Activated CD4-positive, alpha-beta memory T cell treated with anti-CD3 and anti-CD28 coated beads, Interleukin-2, amount 10 ng/mL, durations not matched to agents 7 days and 5 days (primary cell): ENCODE measurements around the gene KCNH2. TPM values are rescaled to one million over a fixed set of nuclear protein-coding genes. Genes with fewer than 3 reads are reported as not detected.

ENCODE experiments used
- CTCF ChIA-PET: fragments of 350-600 bp; sonication (Branson Sonifier 250); formaldehyde crosslinking; loops from one replicate; lab custom pipeline; 2021; ENCODE audit warnings: antibody characterized with exemption, inconsistent platforms; lab: Charles Lee
- POLR2A ChIA-PET: fragments of 350-600 bp; sonication (Branson Sonifier 250); formaldehyde crosslinking; loops from one replicate; lab custom pipeline; 2021; ENCODE audit warnings: antibody characterized with exemption; lab: Charles Lee
- DNase-seq: peaks from one replicate; pipeline ENCODE4 v3.0.0-alpha.2; 2020
- H3K27ac Mint-ChIP-seq: one replicate; pipeline ENCODE4 v1.8.0; 2021; ENCODE audit warnings: mild to moderate bottlenecking, mixed read lengths
- H3K27me3 Mint-ChIP-seq: one replicate; pipeline ENCODE4 v1.8.0; 2021; ENCODE audit warnings: mixed read lengths
- H3K36me3 Mint-ChIP-seq: one replicate; pipeline ENCODE4 v1.8.0; 2021; ENCODE audit warnings: low read depth, mixed read lengths
- H3K4me1 Mint-ChIP-seq: one replicate; pipeline ENCODE4 v1.8.0; 2021; ENCODE audit warnings: mixed read lengths
- H3K4me3 Mint-ChIP-seq: one replicate; pipeline ENCODE4 v1.8.0; 2021; ENCODE audit warnings: mild to moderate bottlenecking, mixed read lengths
- H3K9me3 Mint-ChIP-seq: one replicate; pipeline ENCODE4 v1.8.0; 2021; ENCODE audit warnings: mixed read lengths
- total RNA-seq, 2 experiments: library from RNA; stranded (reverse); gene quantifications; one replicate each; pipeline ENCODE4 v1.2.3, GENCODE V29; 2021

Gene KCNH2
- total RNA-seq, 2 experiments from 2014 or later = 0.15 to 0.38 TPM

- ChIA-PET CTCF (interaction anchor here (1.2 to 2.3 kb wide), 3 partner anchors 12 to 20 kb away, joined by 3 to 7 read pairs (median 3); no protein-coding TSS in a partner anchor), POLR2A (interaction anchor here (0.9 to 1.1 kb wide), 2 partner anchors 26 to 39 kb away, joined by 3 to 4 read pairs; no protein-coding TSS in a partner anchor)
- Mint-ChIP-seq H3K27ac (no peak overlapping the region), H3K4me3 (no peak overlapping the region), H3K9me3 (no peaks in the 10 kb centered on the region), H3K27me3 (peaks cover 16% of the 10 kb centered on the region), H3K36me3 (no peaks in the 10 kb centered on the region), H3K4me1 (peaks cover 7% of the 10 kb centered on the region)
- DNase-seq = no peak
These were observed 9.3 kb downstream of the KCNH2 start for GRCh38 chr7:150968734-150969372.

- DNase-seq = no peak
- H3K4me3 Mint-ChIP-seq = no peak overlapping the region
- H3K27me3 Mint-ChIP-seq = peaks cover 16% of the 10 kb centered on the region
- H3K9me3 Mint-ChIP-seq = no peaks in the 10 kb centered on the region
- H3K36me3 Mint-ChIP-seq = no peaks in the 10 kb centered on the region
- peaks cover 5% of the 10 kb centered on the region for H3K4me1 Mint-ChIP-seq
- POLR2A ChIA-PET = no interaction called here
- CTCF ChIA-PET = interaction anchor here (1.2 to 2.3 kb wide), 3 partner anchors 12 to 50 kb away, joined by 3 to 7 read pairs (median 4); no protein-coding TSS in a partner anchor
- no peak overlapping the region for H3K27ac Mint-ChIP-seq
These were observed 9.9 kb downstream of the KCNH2 start for GRCh38 chr7:150968056-150968733.

GRCh38 chr7:150967349-150967748 lies 10.8 kb downstream of the KCNH2 start:
- DNase-seq = no peak
- Mint-ChIP-seq H3K9me3 (no peaks in the 10 kb centered on the region), H3K27me3 (peaks cover 16% of the 10 kb centered on the region), H3K36me3 (no peaks in the 10 kb centered on the region), H3K4me1 (peaks cover 6% of the 10 kb centered on the region), H3K4me3 (no peak overlapping the region), H3K27ac (no peak overlapping the region)
- ChIA-PET CTCF (interaction anchor here (0.8 to 1.6 kb wide), 3 partner anchors 50 to 277 kb away, joined by 3 to 4 read pairs (median 3); no protein-coding TSS in a partner anchor), POLR2A (no interaction called here)

DNA sequence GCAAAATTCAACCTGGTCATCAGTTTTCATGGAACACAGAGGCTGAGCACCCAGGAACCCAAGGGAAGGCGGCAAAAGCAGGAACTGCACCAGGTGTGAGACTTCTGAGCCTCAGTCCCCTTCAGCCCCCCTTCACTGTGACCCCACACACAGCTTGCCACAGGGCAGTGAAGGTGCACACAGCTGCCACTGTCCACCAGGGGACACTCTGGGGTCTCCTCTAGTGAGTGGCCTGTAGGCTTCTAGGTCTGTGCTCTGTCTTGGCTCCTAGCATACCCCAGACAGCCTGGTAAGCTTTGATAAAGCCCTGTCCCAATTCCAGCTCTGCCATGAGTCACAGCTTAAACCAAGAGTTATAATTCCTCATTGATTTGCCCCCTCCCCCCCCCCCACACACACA lies 12.1 kb downstream of the KCNH2 start:
- Mint-ChIP-seq H3K27ac (no peak overlapping the region), H3K27me3 (peaks cover 16% of the 10 kb centered on the region), H3K4me1 (peaks cover 7% of the 10 kb centered on the region), H3K4me3 (no peak overlapping the region), H3K9me3 (no peaks in the 10 kb centered on the region), H3K36me3 (no peaks in the 10 kb centered on the region)
- POLR2A ChIA-PET = no interaction called here
- DNase-seq = no peak
- CTCF ChIA-PET = interaction anchor here (0.9 to 4.4 kb wide), 2 partner anchors 44 to 52 kb away, joined by 3 to 45 read pairs; no protein-coding TSS in a partner anchor

DNA sequence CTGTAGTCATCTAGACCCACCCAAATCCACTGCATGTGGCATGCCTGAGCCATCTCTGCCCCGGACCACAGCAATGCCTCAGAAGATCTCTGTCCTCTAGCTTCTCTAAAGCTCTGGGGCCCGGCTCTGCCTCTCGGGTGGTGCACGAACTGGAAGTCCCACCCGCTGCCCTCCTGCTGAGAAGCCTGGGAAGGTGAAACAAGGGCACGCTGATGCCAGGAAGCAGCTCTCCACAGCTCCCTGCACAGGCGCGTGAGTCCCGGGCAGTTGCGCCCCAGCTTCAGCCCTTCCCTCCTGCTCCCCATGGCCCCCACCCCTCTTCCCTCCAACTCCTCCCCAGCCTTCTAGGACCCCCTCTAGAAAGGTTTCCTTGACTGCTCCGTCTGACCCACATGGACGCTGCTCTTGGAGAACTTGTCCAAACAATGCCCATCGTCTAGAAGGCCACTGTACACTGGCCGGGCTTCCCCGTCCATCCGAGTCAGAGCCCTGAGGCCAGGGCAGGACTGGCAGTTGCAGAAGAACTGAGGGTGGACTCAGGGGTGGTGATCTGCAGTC lies 12.8 kb downstream of the KCNH2 start:
- CTCF ChIA-PET = interaction anchor here (0.9 to 4.4 kb wide), 3 partner anchors 20 to 52 kb away, joined by 3 to 45 read pairs (median 31); no protein-coding TSS in a partner anchor
- POLR2A ChIA-PET = no interaction called here
- no peak overlapping the region for H3K4me3 Mint-ChIP-seq
- no peaks in the 10 kb centered on the region for H3K36me3 Mint-ChIP-seq
- peaks cover 19% of the 10 kb centered on the region for H3K27me3 Mint-ChIP-seq
- no peaks in the 10 kb centered on the region for H3K9me3 Mint-ChIP-seq
- no peak overlapping the region for H3K27ac Mint-ChIP-seq
- H3K4me1 Mint-ChIP-seq = peaks cover 7% of the 10 kb centered on the region
- no peak for DNase-seq

DNA sequence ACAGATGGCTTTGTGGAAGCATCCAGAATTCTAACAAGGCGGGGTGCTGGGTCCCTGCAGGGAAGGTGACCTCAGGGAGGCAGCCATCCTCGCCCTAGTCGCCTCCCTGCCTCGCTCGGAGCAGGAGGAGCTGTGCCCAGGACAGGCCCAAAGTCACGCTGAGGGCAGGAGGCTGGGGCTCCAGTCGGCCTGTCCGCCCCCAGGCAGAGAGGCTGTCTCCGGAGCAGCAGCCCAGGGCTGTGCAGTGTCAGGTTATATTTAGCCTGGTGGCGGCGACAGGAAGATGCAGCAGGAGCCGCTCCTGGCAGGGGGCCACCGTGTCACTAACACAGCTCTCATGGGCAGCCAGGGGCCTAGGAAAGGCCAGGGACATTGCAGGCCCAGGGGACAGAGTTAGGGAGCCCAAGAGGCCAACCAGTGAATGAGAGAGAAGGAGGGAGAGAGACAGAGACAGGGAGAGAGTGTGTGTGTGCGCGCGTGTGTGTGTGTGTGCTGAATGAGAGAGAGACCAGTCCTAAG lies 13.5 kb downstream of the KCNH2 start:
- peaks cover 23% of the 10 kb centered on the region for H3K27me3 Mint-ChIP-seq
- H3K4me3 Mint-ChIP-seq = no peak overlapping the region
- no peak overlapping the region for H3K27ac Mint-ChIP-seq
- H3K4me1 Mint-ChIP-seq = peaks cover 10% of the 10 kb centered on the region
- POLR2A ChIA-PET = no interaction called here
- DNase-seq = no peak
- CTCF ChIA-PET = interaction anchor here (3.5 to 4.4 kb wide), 2 partner anchors 20 to 53 kb away, joined by 31 to 45 read pairs; no protein-coding TSS in a partner anchor
- H3K9me3 Mint-ChIP-seq = no peaks in the 10 kb centered on the region
- no peaks in the 10 kb centered on the region for H3K36me3 Mint-ChIP-seq

DNA sequence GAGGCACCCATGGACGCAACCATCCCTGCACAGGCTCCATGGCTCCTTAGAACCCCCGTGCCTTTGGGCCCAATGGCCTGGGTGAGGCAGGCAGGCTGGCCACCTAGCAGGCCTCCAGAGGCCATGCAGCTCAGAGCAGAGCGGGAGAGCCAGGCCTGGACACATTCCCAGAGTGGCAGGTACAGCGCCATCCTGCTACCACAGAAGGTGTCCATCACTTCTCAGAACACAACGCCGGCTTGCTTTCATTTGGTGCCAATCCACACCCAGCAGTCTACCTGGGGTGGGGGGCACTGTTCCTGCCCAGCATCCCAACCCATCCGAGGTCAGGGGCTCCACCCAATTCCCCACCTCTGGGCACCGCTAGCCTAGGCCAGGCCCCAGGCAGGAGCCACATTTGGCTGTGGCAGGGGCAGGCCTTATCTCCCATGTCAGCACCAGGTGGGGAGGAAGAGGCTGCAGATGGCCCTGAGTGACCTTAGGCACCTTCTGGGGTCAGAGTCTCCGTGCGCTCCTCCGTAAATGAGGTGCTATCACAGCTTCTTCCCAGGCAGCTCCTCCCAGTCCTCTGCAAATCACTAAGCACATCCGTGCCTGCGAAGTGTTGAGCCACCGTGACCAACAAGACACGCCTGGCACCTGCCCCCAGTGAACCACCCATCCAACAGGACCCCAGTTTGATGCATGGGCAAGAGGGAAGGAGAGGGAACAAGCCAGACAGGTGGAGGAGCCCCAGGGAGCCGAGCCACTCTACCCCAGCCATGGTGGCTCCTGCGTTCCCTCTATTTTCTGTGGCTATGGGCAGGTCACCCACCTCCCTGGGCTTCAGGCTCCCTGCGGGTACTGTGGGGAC lies 14.2 kb downstream of the KCNH2 start:
- H3K27ac Mint-ChIP-seq = no peak overlapping the region
- H3K4me3 Mint-ChIP-seq = no peak overlapping the region
- no peaks in the 10 kb centered on the region for H3K36me3 Mint-ChIP-seq
- H3K27me3 Mint-ChIP-seq = peaks cover 29% of the 10 kb centered on the region
- no peaks in the 10 kb centered on the region for H3K9me3 Mint-ChIP-seq
- H3K4me1 Mint-ChIP-seq = peaks cover 9% of the 10 kb centered on the region
- POLR2A ChIA-PET = no interaction called here
- DNase-seq = no peak
- CTCF ChIA-PET = interaction anchor here (1.3 to 4.4 kb wide), 11 partner anchors 19 to 185 kb away, joined by 4 to 45 read pairs (median 13); no protein-coding TSS in a partner anchor

DNA sequence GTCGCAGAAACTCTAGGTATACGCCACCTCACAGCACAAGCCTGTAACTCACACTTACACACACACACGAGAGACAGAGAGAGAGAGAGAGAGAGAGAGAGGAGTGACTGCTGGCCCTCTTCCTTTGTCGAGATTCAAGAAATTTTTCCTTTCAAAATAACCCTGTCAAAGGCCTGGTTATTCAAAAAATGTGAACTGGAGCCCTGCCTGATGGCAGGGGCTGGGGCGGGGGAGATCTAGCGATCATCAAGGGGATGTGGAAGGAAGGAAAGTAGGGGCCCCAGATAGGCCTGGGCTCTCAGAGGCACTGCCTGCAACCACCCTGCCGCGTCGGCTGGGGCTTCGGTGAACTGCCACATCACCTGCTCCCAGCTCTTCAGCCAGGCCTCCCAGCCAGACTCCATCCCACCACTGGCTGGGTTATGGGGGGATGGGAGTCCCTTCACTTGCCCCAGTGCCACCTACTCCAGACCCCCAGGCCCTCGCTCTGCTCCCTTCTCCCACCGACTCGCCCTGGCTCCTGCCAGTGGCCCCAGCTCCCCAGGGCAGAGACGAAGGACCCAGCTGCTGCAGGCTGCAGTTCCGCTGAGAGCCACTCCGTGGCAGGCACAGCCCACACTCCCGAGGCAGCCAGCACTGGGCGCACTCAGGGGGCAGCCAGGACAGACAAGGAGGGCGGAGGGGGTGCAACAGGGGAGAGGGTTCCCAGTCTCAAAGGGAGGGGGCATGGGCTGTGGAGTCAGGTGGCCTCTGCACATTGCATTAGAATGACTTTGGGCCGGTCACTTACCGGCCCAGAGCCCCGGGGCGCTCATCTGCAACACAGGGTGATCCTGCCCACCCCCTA lies 15.3 kb downstream of the KCNH2 start:
- Mint-ChIP-seq H3K9me3 (no peaks in the 10 kb centered on the region), H3K27ac (no peak overlapping the region), H3K4me3 (no peak overlapping the region), H3K27me3 (peaks cover 30% of the 10 kb centered on the region), H3K4me1 (peaks cover 9% of the 10 kb centered on the region), H3K36me3 (no peaks in the 10 kb centered on the region)
- CTCF ChIA-PET = interaction anchor here (0.7 to 4.4 kb wide), 30 partner anchors 10 to 203 kb away, joined by 3 to 45 read pairs (median 5); partner anchors contain the start of genes ABCB8 and NOS3
- POLR2A ChIA-PET = interaction anchor here (1.0 to 1.3 kb wide), 4 partner anchors 13 to 54 kb away, joined by 3 to 4 read pairs (median 4); no protein-coding TSS in a partner anchor
- peak; percentile 64 for DNase-seq

DNA sequence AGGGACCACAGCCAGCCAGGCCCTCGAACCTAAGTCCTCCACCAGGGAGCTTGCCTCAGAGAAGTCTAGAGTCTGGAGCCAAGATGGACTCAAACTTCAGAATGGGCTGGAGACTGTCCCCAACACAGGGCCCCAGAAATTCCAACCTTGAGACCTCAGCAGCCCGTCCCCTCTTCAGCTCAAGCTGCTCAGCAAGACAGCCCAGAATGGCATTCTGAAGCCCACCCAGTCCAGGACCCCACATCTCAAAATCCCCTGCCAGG lies 15.9 kb downstream of the KCNH2 start:
- DNase-seq = no peak
- ChIA-PET CTCF (interaction anchor here (0.7 to 4.4 kb wide), 24 partner anchors 11 to 183 kb away, joined by 3 to 45 read pairs (median 6); partner anchors contain the start of genes ABCB8 and NOS3), POLR2A (interaction anchor here (1.0 to 1.3 kb wide), 3 partner anchors 13 to 48 kb away, joined by 3 to 4 read pairs (median 3); no protein-coding TSS in a partner anchor)
- H3K4me1 Mint-ChIP-seq = peaks cover 11% of the 10 kb centered on the region
- no peaks in the 10 kb centered on the region for H3K9me3 Mint-ChIP-seq
- no peaks in the 10 kb centered on the region for H3K36me3 Mint-ChIP-seq
- no peak overlapping the region for H3K27ac Mint-ChIP-seq
- no peak overlapping the region for H3K4me3 Mint-ChIP-seq
- peaks cover 28% of the 10 kb centered on the region for H3K27me3 Mint-ChIP-seq

- Mint-ChIP-seq H3K27me3 (peaks cover 31% of the 10 kb centered on the region), H3K4me1 (peaks cover 12% of the 10 kb centered on the region), H3K36me3 (no peaks in the 10 kb centered on the region), H3K9me3 (no peaks in the 10 kb centered on the region), H3K4me3 (no peak overlapping the region), H3K27ac (no peak overlapping the region)
- ChIA-PET POLR2A (interaction anchor here (1.0 kb wide), 1 partner anchor 48 kb away, joined by 3 read pairs; no protein-coding TSS in a partner anchor), CTCF (interaction anchor here (0.7 to 4.4 kb wide), 9 partner anchors 23 to 89 kb away, joined by 3 to 45 read pairs (median 7); no protein-coding TSS in a partner anchor)
- no peak for DNase-seq
These were observed 16.4 kb downstream of the KCNH2 start for GRCh38 chr7:150961510-150962289.
